Activated CD8-positive, alpha-beta memory T cell treated with anti-CD3 and anti-CD28 coated beads for 24 hours (primary cell): ENCODE data around the gene NR4A2.

Source experiments
- DNase-seq: peaks from one replicate; pipeline ENCODE4 v3.0.0-alpha.2; 2020

NR4A2 gene

GRCh38 chr2:156339865-156340264, 7.3 kb upstream of the NR4A2 start:
- DNase-seq = no peak

DNA sequence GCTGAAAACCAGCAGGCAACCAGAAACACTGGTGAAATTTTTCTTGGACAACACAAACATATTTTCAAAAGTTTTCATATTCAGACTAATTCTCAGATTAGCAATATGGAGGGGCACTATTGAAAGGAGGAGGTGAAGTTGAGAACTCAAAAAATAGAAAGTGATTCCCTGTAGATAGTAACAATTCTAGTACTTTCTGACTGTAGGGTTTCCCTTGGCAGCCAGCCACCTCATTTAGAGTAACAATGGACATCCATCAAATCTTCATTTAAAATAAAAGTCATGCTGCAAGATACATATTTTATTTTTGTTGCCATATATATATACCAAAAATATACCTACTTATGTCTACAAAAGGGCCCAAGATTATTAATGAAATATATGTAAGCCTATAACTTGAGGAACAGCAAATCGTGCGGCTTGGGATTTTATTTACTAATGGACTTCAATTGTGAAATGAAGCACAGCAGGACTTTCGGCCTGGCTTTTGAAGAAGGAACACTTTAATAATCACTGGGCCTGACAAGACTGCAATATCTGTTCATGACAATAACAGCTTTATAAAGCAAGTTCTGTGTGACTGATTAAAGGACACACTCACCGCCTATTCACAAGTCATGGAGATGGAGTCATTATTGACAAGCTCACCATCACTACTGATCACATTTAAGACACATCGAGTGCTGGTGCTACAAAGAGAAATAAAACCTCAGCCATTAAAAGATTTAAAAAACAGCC, 6.8 kb upstream of the NR4A2 start:
- no peak for DNase-seq

- DNase-seq = no peak
These were observed 6.1 kb upstream of the NR4A2 start for GRCh38 chr2:156338578-156338977.

DNA sequence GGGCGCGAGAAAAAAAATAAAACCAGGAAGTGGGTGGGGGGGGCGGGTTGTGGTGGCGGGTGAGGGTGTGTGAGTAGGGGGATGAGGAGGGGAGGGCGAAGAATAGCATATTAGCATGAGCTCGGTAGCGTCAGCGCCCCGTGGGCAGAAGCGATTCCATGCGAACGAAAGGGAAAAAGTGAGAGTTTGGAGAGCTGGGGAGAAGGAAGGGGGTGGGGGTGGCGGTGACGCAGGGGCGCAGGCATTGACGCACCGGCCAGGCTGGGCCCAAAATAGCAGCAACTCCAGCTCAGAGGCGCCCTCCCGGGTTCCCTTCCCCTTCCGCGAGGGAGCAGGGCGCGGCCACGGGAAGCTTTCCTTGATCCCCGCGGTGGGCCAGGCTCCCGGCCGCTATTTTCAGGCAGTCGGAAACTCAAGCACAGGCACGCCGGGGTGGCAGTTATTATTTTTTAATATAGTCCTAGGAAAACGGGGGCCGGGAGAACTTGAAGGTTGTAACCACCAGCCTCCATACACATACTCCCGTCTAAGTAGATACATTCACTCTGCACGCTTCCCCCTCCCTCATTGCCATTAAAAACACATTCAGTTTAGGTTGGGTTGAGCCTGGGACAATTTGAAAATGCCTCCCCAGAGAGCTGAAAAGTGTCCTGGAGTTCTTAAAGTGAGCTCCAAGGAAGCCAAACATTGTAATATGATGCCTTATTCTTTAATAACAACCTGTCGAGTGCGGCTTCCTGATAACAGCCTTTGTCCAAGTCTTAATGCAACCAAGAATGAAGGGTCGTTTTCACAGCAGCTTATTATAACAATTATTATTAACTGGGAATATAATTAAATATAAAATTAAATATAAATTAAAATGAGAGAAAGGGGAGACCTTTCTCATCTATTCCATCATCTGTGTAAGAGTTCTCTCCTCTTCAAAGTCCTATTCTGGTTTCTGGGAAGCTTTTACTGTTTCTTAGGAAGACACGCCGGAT, 2.3 kb upstream of the NR4A2 start:
- no peak for DNase-seq

GRCh38 chr2:156333951-156334495, 1.5 kb upstream of the NR4A2 start:
- DNase-seq = peak; percentile 89

- peak; percentile 85 for DNase-seq
These were observed 891 bp upstream of the NR4A2 start for GRCh38 chr2:156333274-156333950.

DNA sequence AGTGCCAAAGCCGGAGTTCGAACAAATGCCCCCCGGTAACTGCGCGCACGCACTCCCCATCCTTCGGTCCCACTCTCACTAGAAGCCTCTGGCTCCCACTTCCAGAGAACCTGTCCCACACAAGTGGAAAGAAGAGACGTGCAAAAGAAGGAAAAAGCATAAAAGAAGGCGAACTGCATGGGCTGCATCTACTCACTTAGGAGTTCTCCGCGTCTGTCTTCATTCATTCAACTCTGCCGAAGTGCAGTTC, 312 bp downstream of the NR4A2 start:
- no peak for DNase-seq

DNA sequence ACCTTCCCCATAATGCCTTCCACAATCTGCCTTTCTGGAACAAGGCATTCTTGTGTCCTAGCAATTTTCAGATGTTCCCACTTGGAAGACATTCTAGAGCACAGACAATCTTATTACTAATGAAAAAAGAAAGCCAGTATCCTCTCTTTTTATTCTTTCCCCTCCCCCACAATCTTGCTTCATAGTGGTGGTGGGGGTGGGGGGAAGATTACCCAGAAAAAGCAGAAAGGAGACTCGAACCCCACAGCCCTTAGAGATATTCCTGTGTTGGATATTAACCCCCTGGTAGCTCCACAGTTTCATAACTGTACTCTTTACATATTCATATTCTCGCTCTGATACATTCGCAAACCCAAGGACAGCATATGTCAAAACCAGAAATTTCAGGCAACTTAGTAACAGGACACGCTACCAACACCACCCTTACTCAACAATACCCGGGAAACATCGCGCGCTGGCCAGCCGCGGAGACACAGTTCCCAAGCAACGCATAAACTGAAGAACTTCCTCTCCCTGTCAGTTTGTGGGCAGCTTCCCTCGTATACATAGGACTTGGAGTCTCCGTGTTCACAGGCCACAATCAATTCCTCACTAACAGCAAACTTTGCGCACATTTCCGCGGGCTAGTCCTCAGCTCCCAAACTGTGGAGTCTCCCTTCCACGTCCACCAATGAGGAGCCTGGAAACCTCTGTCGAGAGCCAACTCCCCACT, 793 bp downstream of the NR4A2 start:
- peak; percentile 69 for DNase-seq

DNA sequence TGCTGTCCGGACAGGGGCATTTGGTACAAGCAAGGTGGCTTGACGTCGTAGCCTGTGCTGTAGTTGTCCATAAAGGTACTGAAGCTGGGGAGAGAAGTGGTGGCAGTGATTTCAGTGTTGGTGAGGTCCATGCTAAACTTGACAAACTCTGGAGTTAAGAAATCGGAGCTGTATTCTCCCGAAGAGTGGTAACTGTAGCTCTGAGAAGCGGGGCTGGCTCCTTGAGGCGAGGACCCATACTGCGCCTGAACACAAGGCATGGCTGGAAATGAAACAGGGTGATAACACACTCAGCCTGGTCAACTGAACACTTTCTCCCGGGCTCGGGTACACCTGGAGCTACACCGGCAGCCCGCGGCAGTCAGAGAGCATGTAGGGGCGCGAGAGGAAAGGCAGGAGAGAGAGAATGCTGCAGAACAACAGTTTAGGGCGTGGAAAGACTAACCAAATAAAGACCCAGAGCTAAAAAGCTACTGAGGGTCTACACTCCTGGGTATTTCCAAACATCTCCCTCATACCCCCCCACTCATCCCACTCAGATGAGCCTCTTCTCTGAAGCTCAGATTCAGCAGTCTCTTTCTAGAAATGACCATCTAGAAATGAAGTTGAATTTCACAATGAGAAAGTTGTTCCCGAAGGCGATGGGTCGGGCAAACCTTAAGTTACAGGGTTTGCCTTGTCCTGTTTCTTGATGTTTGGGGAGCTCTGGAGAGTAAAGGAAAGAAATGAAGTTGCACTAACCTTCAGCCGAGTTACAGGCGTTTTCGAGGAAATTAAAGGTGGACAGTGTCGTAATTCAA, 2.4 kb downstream of the NR4A2 start:
- no peak for DNase-seq

DNA sequence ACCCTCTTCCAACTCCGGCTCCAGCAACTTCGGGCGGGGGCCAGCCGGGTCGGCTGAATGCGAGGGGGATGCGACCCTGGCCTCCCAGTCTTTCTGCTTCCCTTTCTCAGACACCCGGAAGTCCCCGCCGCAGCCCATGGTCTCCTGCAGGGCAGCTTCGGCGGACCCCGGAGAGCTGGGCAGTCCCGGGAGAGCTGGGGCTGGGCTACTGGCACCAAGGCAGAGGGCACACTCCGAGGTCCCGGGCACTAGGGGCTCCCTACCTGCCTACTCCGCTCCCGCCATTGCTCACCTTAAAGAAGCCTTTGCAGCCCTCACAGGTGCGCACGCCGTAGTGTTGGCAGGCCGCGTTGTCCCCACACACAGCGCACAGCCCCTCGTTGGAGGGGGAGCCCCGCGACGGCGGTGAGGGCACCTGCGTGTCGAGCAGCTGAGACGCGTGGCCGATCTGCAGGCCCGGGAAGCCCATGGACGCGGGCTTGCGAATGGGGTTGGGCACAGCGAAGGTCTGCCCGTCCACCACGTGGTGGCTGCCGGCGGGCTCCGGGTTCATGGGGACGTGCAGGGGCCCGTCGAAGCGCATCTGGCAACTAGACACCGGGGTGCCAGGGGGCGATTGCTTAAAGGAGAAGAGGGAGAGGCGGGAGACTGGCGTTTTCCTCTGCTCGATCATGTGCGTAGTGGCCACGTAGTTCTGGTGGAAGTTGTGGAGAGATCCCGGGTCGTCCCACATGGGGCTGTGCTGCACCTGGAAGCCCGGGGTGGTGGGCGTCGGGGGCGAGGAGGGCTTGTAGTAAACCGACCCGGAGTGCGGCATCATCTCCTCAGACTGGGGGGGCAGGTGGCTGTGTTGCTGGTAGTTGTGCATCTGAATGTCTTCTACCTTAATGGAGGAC, 3.2 kb downstream of the NR4A2 start:
- no peak for DNase-seq

DNA sequence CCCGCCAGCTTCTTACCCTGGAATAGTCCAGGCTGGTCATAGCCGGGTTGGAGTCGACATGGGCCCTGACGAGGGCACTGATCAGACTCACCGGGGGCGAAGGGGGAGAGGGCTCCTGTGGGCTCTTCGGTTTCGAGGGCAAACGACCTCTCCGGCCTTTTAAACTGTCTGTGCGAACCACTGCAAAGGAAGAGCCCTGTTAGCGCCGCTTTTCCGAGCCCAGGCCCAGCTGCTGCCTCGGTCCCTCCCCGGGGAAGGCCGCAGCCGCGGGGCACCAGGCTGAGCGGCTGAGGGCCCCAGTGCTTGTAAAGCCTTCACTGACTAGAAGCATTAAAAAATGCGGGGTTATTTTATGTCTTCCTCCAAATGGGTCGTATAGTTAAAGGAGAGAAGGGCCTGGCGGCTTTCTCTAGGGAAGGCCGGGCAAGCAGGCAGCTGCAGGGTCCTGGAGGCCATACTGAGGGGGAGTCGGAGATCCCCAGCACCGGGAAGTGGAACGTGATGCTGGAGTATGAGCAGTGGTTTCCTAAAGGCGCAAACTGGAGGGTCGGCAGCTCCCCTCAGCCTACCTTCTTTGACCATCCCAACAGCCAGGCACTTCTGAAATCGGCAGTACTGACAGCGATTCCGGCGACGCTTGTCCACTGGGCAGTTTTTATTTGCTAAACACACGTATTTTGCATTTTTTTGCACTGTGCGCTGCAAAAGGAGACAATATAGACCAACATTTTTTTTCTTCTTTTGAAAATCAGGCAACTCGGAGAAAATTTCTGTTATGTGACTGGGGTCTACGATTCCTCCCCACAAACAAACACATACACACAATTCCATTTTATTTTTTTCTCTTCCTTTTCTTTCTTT, 4.5 kb downstream of the NR4A2 start:
- DNase-seq = no peak

- DNase-seq = no peak
These were observed 5.9 kb downstream of the NR4A2 start for GRCh38 chr2:156326526-156327095.

- DNase-seq = no peak
These were observed 6.6 kb downstream of the NR4A2 start for GRCh38 chr2:156325688-156326525.

DNA sequence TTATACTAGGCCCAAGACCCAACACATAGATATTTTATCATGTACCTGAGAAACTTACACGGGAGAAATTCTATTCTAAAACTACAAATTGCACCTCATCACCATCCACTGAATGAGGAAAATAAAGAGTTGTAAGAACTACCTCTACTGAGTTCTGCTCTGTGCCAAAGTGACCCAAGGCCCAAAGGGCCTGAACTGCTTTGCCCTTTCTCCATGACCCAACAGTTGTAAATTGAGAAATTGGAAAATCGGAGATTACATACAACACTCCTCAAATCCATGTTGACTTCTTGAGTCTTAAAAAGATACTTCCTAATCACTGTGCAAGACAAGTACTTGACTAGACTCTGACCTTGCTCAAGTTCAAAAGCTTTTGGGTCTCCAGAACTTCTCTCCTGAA, 8.8 kb downstream of the NR4A2 start:
- no peak for DNase-seq

DNA sequence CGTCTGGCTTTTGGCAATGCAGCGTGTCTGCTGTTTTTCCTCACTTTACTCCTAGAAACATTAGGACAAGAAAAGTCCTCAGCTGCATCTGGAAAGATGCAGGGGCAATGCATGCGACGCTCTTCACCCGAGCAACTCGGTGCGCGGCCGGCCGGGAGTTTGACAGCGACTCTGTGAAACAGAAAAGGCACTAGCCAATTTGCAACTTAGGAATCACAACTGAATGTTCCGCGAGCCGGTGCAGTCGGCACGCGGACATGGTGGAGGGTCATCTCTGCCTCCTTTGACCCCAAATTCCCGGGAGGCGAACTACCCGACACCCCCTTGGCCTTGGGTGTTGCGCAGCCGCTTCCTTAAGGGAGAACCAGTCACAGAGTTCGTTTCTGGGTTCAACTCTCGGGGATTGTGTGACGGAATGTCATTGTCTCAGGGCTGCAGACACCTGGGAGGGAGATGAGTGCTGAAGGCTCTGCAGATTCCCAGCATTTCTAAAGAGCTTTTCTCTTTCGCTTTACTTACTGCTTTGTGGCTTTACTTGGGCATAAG, 9.8 kb downstream of the NR4A2 start:
- no peak for DNase-seq

- DNase-seq = no peak
These were observed 10.4 kb downstream of the NR4A2 start for GRCh38 chr2:156322051-156322685.

GRCh38 chr2:156321243-156321904, 11.1 kb downstream of the NR4A2 start:
- no peak for DNase-seq
